B cell (primary cell): ENCODE data around the gene ZNF587B.

Experiments used
- CTCF ChIP-seq: fragments of 200-600 bp; IDR thresholded peaks from one replicate; pipeline ENCODE4 v1.8.0; 2022; ENCODE audit warnings: antibody characterized with exemption, mild to moderate bottlenecking
- EZH2 ChIP-seq: IDR thresholded peaks from 2 replicates; pipeline ENCODE4 v1.6.1; 2012; ENCODE audit warnings: borderline replicate concordance, low read depth, mild to moderate bottlenecking, moderate library complexity, low read length; ENCODE audit not compliant: insufficient read depth, poor library complexity, severe bottlenecking

GRCh38 chr19:57830071-57830602 is at the start of gene ZNF587B:
- no peak for TF ChIP-seq EZH2
- peak; percentile 39 for TF ChIP-seq CTCF
